Transverse colon (tissue), 4 donors: ENCODE data around the gene HRH4.

Experiments
- POLR2A ChIP-seq: fragments of 450-650 bp; IDR thresholded peaks from one replicate; pipeline ENCODE4 v1.6.1; 2016; ENCODE audit warnings: antibody characterized with exemption, mild to moderate bottlenecking, moderate library complexity
- POLR2AphosphoS5 ChIP-seq, 3 donors: sonication (generic); formaldehyde crosslinking; IDR thresholded peaks; one replicate each; pipeline ENCODE4 v1.6.1; 2016; ENCODE audit warnings: antibody characterized with exemption in 3 of 3
- TF ChIP-seq, protein P1 (sequence below), 5 experiments: fragments of 200-600 bp in 3 of 5; fragments of 450-650 bp in 2 of 5; sonication (generic) in 3 of 5; IDR thresholded peaks; 1 replicate in 2 of 5; 2 replicates in 3 of 5; pipeline ENCODE4 v1.5.1; 2016 to 2017; ENCODE audit warnings: antibody characterized with exemption in 5 of 5, inconsistent platforms in 3 of 5, mild to moderate bottlenecking in 2 of 5, moderate library complexity in 1 of 5

DNA sequence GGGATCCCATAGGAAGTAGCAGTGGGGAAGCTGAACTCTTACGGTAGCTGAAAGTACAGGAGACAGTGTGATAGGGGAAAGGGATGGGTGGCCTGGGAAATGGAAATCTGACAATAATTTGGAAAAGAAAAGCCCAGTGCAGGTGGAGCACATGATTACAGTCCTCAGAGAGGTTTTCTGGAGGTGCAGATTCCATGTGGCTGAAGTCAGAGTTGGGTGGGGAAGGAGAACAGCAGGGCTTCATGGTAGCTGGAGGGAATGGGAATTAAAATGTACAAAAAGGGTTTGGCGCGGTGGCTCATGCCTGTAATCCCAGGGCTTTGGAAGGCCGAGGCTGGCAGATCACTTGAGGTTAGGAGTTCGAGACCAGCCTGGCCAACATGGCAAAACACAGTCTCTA is 12.2 kb downstream of the HRH4 start:
- TF ChIP-seq POLR2A, result no peak
- TF ChIP-seq, protein P1, sequence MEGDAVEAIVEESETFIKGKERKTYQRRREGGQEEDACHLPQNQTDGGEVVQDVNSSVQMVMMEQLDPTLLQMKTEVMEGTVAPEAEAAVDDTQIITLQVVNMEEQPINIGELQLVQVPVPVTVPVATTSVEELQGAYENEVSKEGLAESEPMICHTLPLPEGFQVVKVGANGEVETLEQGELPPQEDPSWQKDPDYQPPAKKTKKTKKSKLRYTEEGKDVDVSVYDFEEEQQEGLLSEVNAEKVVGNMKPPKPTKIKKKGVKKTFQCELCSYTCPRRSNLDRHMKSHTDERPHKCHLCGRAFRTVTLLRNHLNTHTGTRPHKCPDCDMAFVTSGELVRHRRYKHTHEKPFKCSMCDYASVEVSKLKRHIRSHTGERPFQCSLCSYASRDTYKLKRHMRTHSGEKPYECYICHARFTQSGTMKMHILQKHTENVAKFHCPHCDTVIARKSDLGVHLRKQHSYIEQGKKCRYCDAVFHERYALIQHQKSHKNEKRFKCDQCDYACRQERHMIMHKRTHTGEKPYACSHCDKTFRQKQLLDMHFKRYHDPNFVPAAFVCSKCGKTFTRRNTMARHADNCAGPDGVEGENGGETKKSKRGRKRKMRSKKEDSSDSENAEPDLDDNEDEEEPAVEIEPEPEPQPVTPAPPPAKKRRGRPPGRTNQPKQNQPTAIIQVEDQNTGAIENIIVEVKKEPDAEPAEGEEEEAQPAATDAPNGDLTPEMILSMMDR (IDR thresholded peaks at IDR 0.05), result no peak
- TF ChIP-seq POLR2AphosphoS5 (IDR thresholded peaks at IDR 0.05), result no peak
